Measurements from ENCODE around the gene PPP1R14C. TPM values are rescaled to one million over a fixed set of nuclear protein-coding genes. Genes with fewer than 3 reads are reported as not detected.

The PPP1R14C gene
- total and polyA plus RNA-seq, 2 of the 13 experiments (the other 11 are each of a cell fraction or from before 2014, with no cell fraction given) = not detected

DNA sequence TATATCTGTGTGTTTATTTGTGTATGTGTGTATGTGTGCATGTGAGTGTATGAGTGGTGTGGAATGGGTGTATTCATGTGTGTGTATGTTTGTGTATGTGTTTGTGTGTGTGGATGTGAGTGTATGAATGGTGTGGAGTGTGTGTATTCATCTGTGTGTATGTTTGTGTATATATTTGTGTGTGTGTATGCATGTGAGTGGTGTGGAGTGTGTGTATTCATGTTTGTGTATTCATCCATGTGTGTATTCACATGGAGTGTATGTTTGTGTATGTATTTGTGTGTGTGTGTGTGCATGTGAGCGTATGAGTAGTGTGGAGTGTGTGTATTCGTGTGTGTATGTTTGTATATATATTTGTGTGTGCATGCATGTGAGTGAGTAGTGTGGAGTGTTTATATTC is 66.6 kb downstream of the PPP1R14C start:
- ATAC-seq = no peak
- 37% methylated on average over 2 of the region's 2 CpGs for WGBS (ENCODE audit: low lambda C conversion rate)

More for the DNA sequence above, 66.6 kb downstream of the PPP1R14C start:
- FAIRE-seq = no peak
- DNase-seq (ENCODE audit: low spot score) = no peak
- H3K79me2 ChIP-seq (ENCODE audit: insufficient read depth, low read length) = no peaks in the 10 kb centered on the region
- ChIA-PET CTCF (ENCODE audit: low intra/inter-chr PET ratio, low total read pairs) (no interaction called here), POLR2A (no interaction called here)
- H2AFZ ChIP-seq (ENCODE audit: low read length) = no peak overlapping the region
- no peaks in the 10 kb centered on the region for H3K9me3 ChIP-seq (ENCODE audit: low read length)
- BruUV-seq (replicated peaks) = no TSS peak
- no peaks in the 10 kb centered on the region for H3K36me3 ChIP-seq (replicated peaks in 1 of 2; ENCODE audit: control insufficient read depth in 1 of 2, insufficient read depth in 2 of 2, low read length in 2 of 2)
- no peaks in the 10 kb centered on the region for H3K4me1 ChIP-seq (ENCODE audit: insufficient read depth, low read length)
- no peaks in the 10 kb centered on the region for H4K20me1 ChIP-seq (ENCODE audit: insufficient read depth, low read length)
- intact Hi-C loops (cut with micrococcal nuclease; ENCODE audit: unreplicated experiment) = no loop called here
- H3K27ac ChIP-seq (ENCODE audit: extremely low read length, insufficient read depth, low read length) = no peak overlapping the region
- no peak overlapping the region for H3K9ac ChIP-seq (ENCODE audit: insufficient read depth, low read depth, low read length)
- peaks cover 1 to 7% of the 10 kb centered on the region in 2 experiments; a peak in 3 of 5 replicates for H3K27me3 ChIP-seq (ENCODE audit: control insufficient read depth in 1 of 2, insufficient read depth in 2 of 2, low read length in 2 of 2)
- no peak overlapping the region for H3K4me2 ChIP-seq (ENCODE audit: low read depth, low read length)
- in situ Hi-C loops (cut with HindIII; ENCODE audit: extremely low pct_ligation_motif_present, low pct_unique_long_range_greater_than_20kb) = no loop called here
- no peak overlapping the region for H3K4me3 ChIP-seq (replicated peaks in 1 of 3; ENCODE audit: insufficient read depth in 1 of 3, low read depth in 2 of 3, low read length in 3 of 3)
- TF ChIP-seq, protein P1, sequence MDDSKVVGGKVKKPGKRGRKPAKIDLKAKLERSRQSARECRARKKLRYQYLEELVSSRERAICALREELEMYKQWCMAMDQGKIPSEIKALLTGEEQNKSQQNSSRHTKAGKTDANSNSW (CRISPR knock-in tag; IDR thresholded peaks at IDR 0.05; ENCODE audit: borderline replicate concordance) = no peak
- TF ChIP-seq FOXA1 (IDR thresholded peaks at IDR 0.05) (0 out of 2 replicates have a peak, but pooled peaks have one; percentile 19), FOXA1 (CRISPR knock-in tag; IDR thresholded peaks at IDR 0.05) (no peak), TRIM22 (IDR thresholded peaks at IDR 0.05) (0 out of 2 replicates have a peak, but pooled peaks have one; percentile 52), JUNB (CRISPR knock-in tag; IDR thresholded peaks at IDR 0.05; ENCODE audit: borderline replicate concordance) (0 out of 2 replicates have a peak, but pooled peaks have one; percentile 28), SP1 (IDR thresholded peaks at IDR 0.05) (0 out of 2 replicates have a peak, but pooled peaks have one; percentile 22), SP1 (CRISPR knock-in tag; IDR thresholded peaks at IDR 0.05) (no peak)
- TF ChIP-seq, protein P2, sequence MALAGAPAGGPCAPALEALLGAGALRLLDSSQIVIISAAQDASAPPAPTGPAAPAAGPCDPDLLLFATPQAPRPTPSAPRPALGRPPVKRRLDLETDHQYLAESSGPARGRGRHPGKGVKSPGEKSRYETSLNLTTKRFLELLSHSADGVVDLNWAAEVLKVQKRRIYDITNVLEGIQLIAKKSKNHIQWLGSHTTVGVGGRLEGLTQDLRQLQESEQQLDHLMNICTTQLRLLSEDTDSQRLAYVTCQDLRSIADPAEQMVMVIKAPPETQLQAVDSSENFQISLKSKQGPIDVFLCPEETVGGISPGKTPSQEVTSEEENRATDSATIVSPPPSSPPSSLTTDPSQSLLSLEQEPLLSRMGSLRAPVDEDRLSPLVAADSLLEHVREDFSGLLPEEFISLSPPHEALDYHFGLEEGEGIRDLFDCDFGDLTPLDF (CRISPR knock-in tag; IDR thresholded peaks at IDR 0.05) = no peak
- TF ChIP-seq, protein P3, sequence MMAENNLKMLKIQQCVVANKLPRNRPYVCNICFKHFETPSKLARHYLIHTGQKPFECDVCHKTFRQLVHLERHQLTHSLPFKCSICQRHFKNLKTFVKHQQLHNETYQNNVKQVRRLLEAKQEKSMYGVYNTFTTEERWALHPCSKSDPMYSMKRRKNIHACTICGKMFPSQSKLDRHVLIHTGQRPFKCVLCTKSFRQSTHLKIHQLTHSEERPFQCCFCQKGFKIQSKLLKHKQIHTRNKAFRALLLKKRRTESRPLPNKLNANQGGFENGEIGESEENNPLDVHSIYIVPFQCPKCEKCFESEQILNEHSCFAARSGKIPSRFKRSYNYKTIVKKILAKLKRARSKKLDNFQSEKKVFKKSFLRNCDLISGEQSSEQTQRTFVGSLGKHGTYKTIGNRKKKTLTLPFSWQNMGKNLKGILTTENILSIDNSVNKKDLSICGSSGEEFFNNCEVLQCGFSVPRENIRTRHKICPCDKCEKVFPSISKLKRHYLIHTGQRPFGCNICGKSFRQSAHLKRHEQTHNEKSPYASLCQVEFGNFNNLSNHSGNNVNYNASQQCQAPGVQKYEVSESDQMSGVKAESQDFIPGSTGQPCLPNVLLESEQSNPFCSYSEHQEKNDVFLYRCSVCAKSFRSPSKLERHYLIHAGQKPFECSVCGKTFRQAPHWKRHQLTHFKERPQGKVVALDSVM (CRISPR knock-in tag; IDR thresholded peaks at IDR 0.05) = no peak

Measured in HepG2 (cell line).